Adrenal gland (tissue), 12 donors: Measurements from ENCODE around the gene SDF4. TPM values are rescaled to one million over a fixed set of nuclear protein-coding genes. Genes with fewer than 3 reads are reported as not detected.

Source experiments
- DNase-seq, 7 donors: peaks; one replicate each; pipeline ENCODE4 v3.0.0-alpha.2; 2019 to 2020
- H3K27ac ChIP-seq, 5 donors: fragments of 200-600 bp; sonication (generic) in 4 of 5; 1 replicate in 3 of 5; 2 replicates in 2 of 5; pipeline versions ENCODE4 v1.5.1 to v1.8.0; 2016 to 2020; ENCODE audit warnings: mild to moderate bottlenecking in 1 of 5
- H3K27me3 ChIP-seq: fragments of 200-600 bp; 2 replicates; pipeline ENCODE4 v1.8.0; 2021
- H3K36me3 ChIP-seq, 2 donors: fragments of 200-600 bp; replicated peaks in 1 of 2; 1 replicate in 1 of 2; 2 replicates in 1 of 2; pipeline versions ENCODE4 v1.5.1 to v1.8.0; 2018 to 2022
- H3K4me1 ChIP-seq, 2 donors: fragments of 200-600 bp; replicated peaks in 1 of 2; 1 replicate in 1 of 2; 2 replicates in 1 of 2; pipeline versions ENCODE4 v1.5.1 to v1.8.0; 2018 to 2021
- H3K4me3 ChIP-seq, 4 donors: fragments of 200-600 bp; sonication (generic) in 3 of 4; one replicate each; pipeline ENCODE4 v1.5.1; 2016 to 2018
- H3K9me3 ChIP-seq, 3 donors: fragments of 200-600 bp; sonication (generic) in 1 of 3; replicated peaks in 1 of 3; 1 replicate in 2 of 3; 2 replicates in 1 of 3; pipeline versions ENCODE4 v1.5.1 to v1.8.0; 2016 to 2021
- POLR2A ChIP-seq, 2 donors: fragments of 450-650 bp; IDR thresholded peaks; one replicate each; pipeline ENCODE4 v1.6.1; 2017; ENCODE audit warnings: antibody characterized with exemption in 2 of 2, mild to moderate bottlenecking in 2 of 2, moderate library complexity in 1 of 2
- WGBS, 4 donors: extraction: QIAGEN DNeasy Blood & Tissue Kit in 2 of 4; methylation state at CpG; one replicate each; pipeline versions ENCODE4 v1.1.5 to v1.1.7; 2013 to 2017; 5-methylcytosine and 5-hydroxymethylcytosine counted together
- intact Hi-C, 2 donors: fragments of 100-400 bp; cut with DNase I; formaldehyde crosslinking; loops; one replicate each; pipeline versions ENCODE4 v1.14.1 to v1.15.0; 2022 to 2023
- polyA plus RNA-seq, 3 donors: library from polyadenylated mRNA; stranded (reverse); fragments of 200-250 nt in 2 of 3; fragments of 350-450 nt in 1 of 3; fragmentation: Illumina TruSeq in 1 of 3; extraction: RNeasy Lipid Tissue Mini Kit (QIAGEN cat#74804) in 1 of 3; gene quantifications; one replicate each; pipeline ENCODE4 v1.2.3, GENCODE V29; 2013 to 2014
- total RNA-seq, 9 donors: library from RNA; depleted of rRNA in 4 of 9; stranded (reverse); fragments of >200 nt in 4 of 9; fragments of 120-200 nt in 1 of 9; fragmentation: NEBNext Ultra II Directional in 1 of 9; extraction: Animal tissue kit (Norgen Biotek cat#: 25700) in 1 of 9; gene quantifications; one replicate each; pipeline versions ENCODE4 v1.1.0 to v1.2.4, GENCODE V29; 2013 to 2023
- TF ChIP-seq, protein P1 (sequence below), 6 experiments: fragments of 450-650 bp in 4 of 6; fragments of 200-600 bp in 2 of 6; sonication (generic) in 1 of 6; IDR thresholded peaks; 1 replicate in 5 of 6; 2 replicates in 1 of 6; pipeline versions ENCODE4 v1.5.1 to v1.8.0; 2016 to 2021; ENCODE audit warnings: antibody characterized with exemption in 6 of 6, mild to moderate bottlenecking in 2 of 6, moderate library complexity in 1 of 6
- donor health status: healthy with polysubstance abuse.
- donor health status: Bipolar disorder and iron deficiency.
- donor health status: DM: yes; HTN: yes; CAD: no.
- donor health status: DM: no; HTN: no; CAD: no.
- donor health status: DM: no; HTN: no; CAD: no.
- donor health status: DM: yes; HTN: yes; CAD: no.

Gene SDF4
- total and polyA plus RNA-seq, 12 donors: 49.4 to 221 (median 142) TPM

GRCh38 chr1:1202831-1203560 is 28.8 kb downstream of the SDF4 start:
- Histone ChIP-seq H3K36me3 (no peaks in the 10 kb centered on the region), H3K27ac (no peak overlapping the region), H3K4me3 (no peak overlapping the region), H3K27me3 (peaks cover 44% of the 10 kb centered on the region), H3K9me3 (no peaks in the 10 kb centered on the region), H3K4me1 (peaks cover 1 to 8% of the 10 kb centered on the region in 2 donors)
- 70 to 74% methylated on average over 25 to 27 of the region's 27 CpGs; no CpG with 5 or more reads in 2 of the 4 donors for WGBS, 4 donors
- intact Hi-C loops: no loop called here
- TF ChIP-seq, protein P1, sequence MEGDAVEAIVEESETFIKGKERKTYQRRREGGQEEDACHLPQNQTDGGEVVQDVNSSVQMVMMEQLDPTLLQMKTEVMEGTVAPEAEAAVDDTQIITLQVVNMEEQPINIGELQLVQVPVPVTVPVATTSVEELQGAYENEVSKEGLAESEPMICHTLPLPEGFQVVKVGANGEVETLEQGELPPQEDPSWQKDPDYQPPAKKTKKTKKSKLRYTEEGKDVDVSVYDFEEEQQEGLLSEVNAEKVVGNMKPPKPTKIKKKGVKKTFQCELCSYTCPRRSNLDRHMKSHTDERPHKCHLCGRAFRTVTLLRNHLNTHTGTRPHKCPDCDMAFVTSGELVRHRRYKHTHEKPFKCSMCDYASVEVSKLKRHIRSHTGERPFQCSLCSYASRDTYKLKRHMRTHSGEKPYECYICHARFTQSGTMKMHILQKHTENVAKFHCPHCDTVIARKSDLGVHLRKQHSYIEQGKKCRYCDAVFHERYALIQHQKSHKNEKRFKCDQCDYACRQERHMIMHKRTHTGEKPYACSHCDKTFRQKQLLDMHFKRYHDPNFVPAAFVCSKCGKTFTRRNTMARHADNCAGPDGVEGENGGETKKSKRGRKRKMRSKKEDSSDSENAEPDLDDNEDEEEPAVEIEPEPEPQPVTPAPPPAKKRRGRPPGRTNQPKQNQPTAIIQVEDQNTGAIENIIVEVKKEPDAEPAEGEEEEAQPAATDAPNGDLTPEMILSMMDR (IDR thresholded peaks at IDR 0.05): no peak
- TF ChIP-seq POLR2A (IDR thresholded peaks at IDR 0.05): no peak
- no peak for DNase-seq

DNA sequence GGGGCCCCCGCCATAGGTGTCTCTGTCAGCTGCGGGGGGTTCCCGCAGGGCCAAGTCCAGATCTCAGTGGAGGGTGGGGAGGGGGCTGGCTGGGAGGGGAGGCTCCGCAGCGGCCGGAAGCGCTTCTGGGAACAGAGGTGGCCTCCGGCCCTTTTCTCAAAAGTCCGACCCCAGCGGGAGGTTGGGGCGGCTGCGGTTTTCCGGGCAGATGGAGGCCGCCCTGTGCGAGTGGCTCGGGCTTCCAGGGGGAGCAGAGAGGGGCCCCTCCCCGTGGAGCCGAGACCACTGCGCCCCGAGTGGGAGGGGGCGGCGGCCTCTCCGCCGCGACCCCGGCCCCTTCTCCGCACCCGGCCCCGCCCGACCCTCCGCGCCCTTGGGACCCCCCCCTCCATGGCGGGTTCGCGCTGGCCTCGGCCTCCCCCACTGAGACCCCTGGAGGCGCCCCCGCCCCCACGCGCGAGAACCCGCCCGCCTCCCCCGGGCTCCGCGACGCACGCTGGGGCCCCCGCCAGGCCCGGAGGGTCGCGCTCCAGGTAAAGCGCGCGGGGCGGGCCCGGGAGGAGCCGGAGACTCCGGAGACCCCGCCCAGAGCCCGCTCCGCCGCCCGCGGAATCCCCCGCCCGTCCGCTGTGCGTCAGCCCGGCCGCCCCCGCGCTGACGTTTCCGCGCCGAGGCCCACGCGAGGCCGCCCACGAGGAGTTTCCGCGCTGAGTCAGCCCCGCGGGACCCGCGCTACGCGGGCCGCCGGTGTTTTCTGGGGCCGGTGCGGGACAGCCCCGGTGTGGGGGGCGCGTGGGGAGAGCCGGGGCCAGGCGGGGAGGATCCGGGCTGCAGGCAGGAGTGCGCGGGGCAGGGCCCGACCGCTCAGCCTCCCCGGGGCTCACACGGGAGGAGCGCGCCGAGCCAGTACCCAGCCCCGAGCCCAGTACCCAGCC is 30.7 kb downstream of the SDF4 start:
- Histone ChIP-seq H3K36me3 (no peaks in the 10 kb centered on the region), H3K4me3 (peak overlapping the region in 1 of 4 donors; percentile 69), H3K9me3 (no peaks in the 10 kb centered on the region), H3K27me3 (peaks cover 27% of the 10 kb centered on the region), H3K27ac (no peak overlapping the region), H3K4me1 (peaks cover 0 to 8% of the 10 kb centered on the region in 2 donors)
- intact Hi-C loops: no loop called here
- DNase-seq: peak in 3 of 7 donors; percentile 12 to 28 (median 19)
- TF ChIP-seq, protein P1 (IDR thresholded peaks at IDR 0.05): no peak
- no peak for TF ChIP-seq POLR2A (IDR thresholded peaks at IDR 0.05)
- WGBS, 4 donors: 0 to 16% (median 3%) methylated on average over 1 to 109 of the region's 109 CpGs

- TF ChIP-seq, protein P1 (IDR thresholded peaks at IDR 0.05): no peak
- TF ChIP-seq POLR2A (IDR thresholded peaks at IDR 0.05): no peak
- H3K27ac ChIP-seq: no peak overlapping the region
- WGBS, 4 donors: 76 to 85% (median 78%) methylated on average over 15 to 31 of the region's 31 CpGs
- no peaks in the 10 kb centered on the region for H3K9me3 ChIP-seq
- intact Hi-C loops: no loop called here
- no peaks in the 10 kb centered on the region for H3K36me3 ChIP-seq
- H3K4me1 ChIP-seq: peaks cover 0 to 8% of the 10 kb centered on the region in 2 donors
- peak in 2 of 7 donors; percentile 5 to 10 for DNase-seq
- peaks cover 19% of the 10 kb centered on the region for H3K27me3 ChIP-seq
- no peak overlapping the region for H3K4me3 ChIP-seq
Observed at GRCh38 chr1:1199961-1200875, 31.6 kb downstream of the SDF4 start.
